ENCODE measurements around the gene NMRK2. TPM values are rescaled to one million over a fixed set of nuclear protein-coding genes. Genes with fewer than 3 reads are reported as not detected.
"Not testable (repeated sequence)": the region's sequence is repeated elsewhere in the genome, so short reads cannot be mapped to it uniquely, and the experiment has no call there.

The NMRK2 gene
- total and polyA plus RNA-seq, 9 donors = 146 to 369 (median 285) TPM

DNA sequence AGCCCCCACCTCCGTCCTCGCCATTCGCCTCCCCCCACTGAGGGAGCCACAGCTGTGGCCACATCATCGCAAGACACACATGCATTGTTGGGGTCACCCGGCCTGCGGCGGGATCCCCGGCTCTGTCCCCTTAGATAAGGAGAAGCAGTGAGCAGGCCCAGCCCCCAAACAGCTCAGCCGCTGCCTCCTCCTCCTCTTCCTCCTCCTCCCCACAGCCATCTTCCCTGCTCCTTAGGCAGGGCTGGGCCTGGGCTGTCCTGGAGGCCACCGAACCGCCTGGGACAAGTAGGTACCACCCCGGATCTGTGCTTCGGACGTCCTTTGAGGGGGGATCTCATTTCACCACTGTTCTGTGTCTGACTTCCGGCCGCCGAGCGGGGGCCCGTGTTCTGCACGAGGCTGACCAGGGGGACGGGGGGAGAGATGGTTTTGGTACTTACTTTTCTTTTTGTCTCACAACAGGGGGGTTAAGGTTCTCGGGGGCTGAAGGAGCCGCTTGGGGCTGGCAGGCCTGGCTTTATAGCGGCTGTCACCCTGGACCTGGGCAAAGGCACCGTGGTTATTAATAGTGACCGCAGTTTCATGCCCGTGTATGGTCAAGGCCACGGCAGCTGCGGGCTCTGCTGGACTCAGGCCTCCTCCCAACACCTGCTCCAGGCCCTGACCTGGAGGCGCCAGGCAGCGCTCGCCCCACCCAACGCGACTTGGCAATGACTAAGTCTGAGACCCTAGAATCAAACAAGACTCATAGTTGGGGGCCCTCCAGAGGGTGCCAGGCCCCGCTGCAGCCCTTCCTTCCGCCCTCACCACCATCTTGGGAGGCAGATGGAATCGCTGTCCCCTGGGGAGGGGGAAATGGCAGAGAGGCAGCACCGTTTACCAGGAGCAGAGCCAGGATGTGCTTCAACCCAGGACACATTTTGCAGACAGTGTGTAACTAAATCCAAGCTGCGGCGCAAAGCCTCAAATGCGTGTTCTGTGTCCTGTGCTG lies 18.3 kb downstream of the NMRK2 start:
- Histone ChIP-seq H3K4me1 (ENCODE audit: control insufficient read depth, insufficient read depth, low read length) (peaks cover 44% of the 10 kb centered on the region), H3K9me3 (replicated peaks; ENCODE audit: control insufficient read depth, low read depth, low read length) (no peaks in the 10 kb centered on the region), H3K4me3 (ENCODE audit: low read length) (peak overlapping the region; percentile 48), H3K27me3 (ENCODE audit: control insufficient read depth, insufficient read depth, low read length) (no peaks in the 10 kb centered on the region), H3K27ac (ENCODE audit: low read length) (peak overlapping the region; percentile 93), H3K36me3 (ENCODE audit: control insufficient read depth, insufficient read depth, low read length) (peaks cover 11% of the 10 kb centered on the region)
- DNase-seq = peak; percentile 86
- 46% methylated on average over 23 of the region's 41 CpGs for WGBS (ENCODE audit: insufficient coverage)

DNA sequence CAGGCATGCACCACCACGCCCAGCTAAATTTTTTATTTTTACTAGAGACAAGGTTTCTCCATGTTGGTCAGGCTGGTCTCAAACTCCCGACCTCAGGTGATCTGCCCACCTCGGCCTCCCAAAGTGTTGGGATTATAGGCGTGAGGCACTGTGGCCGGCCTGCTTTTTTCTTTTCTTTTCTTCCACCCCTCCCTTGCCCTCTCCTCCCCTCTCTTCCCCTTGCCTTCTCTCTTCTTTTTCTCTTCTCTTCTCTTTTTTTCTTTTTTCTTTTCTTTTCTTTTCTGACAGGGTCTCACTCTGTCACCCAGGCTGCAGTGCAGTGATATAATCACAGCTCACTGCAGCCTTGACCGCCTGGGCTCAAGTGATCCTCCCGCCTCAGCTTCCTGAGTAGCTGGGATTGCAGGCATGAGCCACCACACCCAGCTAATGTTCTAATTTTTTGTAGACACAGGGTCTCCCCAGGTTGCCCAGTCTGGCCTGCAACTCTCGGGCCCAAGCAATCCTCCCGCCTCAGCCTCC lies 19.9 kb downstream of the NMRK2 start:
- H3K4me1 ChIP-seq (ENCODE audit: control insufficient read depth, insufficient read depth, low read length) = peaks cover 44% of the 10 kb centered on the region
- H3K27me3 ChIP-seq (ENCODE audit: control insufficient read depth, insufficient read depth, low read length); H3K9me3 ChIP-seq (replicated peaks; ENCODE audit: control insufficient read depth, low read depth, low read length); H3K4me3 ChIP-seq (ENCODE audit: low read length); DNase-seq: not testable (repeated sequence)
- peak overlapping the region; percentile 93 for H3K27ac ChIP-seq (ENCODE audit: low read length)
- peaks cover 15% of the 10 kb centered on the region for H3K36me3 ChIP-seq (ENCODE audit: control insufficient read depth, insufficient read depth, low read length)
- 75% methylated on average over 8 of the region's 9 CpGs for whole genome bisulfite sequencing (ENCODE audit: insufficient coverage)

DNA sequence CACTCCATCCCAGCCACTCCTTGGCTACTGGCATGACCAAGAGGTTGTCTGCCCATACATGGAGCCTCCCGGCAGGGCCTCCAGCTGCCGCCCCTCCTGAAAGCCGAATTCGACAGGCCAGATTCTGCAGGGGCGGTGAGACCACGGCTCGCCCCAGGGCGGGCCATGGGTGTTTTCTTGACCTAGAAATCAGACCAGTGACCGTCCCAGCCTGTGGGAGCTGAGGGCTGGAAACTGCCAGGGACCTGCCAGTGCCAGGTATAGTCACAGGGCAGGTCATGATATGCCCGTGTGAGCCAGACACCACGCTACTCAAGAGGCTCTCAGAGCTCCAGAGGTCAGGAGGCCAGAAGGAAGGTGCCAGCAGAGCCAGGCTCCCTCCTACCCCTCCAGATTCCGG lies 21.2 kb downstream of the NMRK2 start:
- DNase-seq = no peak
- no peaks in the 10 kb centered on the region for H3K27me3 ChIP-seq (ENCODE audit: control insufficient read depth, insufficient read depth, low read length)
- H3K4me1 ChIP-seq (ENCODE audit: control insufficient read depth, insufficient read depth, low read length) = peaks cover 44% of the 10 kb centered on the region
- no peak overlapping the region for H3K4me3 ChIP-seq (ENCODE audit: low read length)
- peaks cover 28% of the 10 kb centered on the region for H3K36me3 ChIP-seq (ENCODE audit: control insufficient read depth, insufficient read depth, low read length)
- H3K27ac ChIP-seq (ENCODE audit: low read length) = peak overlapping the region; percentile 93
- 80% methylated on average over 9 of the region's 12 CpGs for WGBS (ENCODE audit: insufficient coverage)
- no peaks in the 10 kb centered on the region for H3K9me3 ChIP-seq (replicated peaks; ENCODE audit: control insufficient read depth, low read depth, low read length)

DNA sequence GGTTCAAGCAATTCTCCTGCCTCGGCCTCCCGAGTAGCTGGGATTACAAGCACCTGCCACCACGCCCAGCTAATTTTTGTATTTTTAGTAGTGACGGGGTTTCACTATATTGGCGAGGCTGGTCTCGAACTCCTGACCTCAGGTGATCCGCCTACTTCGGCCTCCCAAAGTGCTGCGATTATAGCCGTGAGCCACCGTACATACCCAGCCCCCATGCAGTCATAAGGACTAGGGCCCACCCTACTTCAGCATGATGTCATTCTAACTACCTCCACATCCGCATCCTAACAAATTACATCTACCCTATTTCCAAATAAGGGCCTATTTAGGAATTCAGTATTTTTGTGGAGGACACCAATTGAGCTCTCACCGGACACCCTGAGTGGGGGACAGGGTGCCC lies 22.4 kb downstream of the NMRK2 start:
- Histone ChIP-seq H3K27ac (ENCODE audit: low read length) (peak overlapping the region; percentile 93), H3K4me1 (ENCODE audit: control insufficient read depth, insufficient read depth, low read length) (peaks cover 37% of the 10 kb centered on the region), H3K36me3 (ENCODE audit: control insufficient read depth, insufficient read depth, low read length) (peaks cover 38% of the 10 kb centered on the region)
- not testable (repeated sequence) for H3K4me3 ChIP-seq (ENCODE audit: low read length); H3K9me3 ChIP-seq (replicated peaks; ENCODE audit: control insufficient read depth, low read depth, low read length); DNase-seq; H3K27me3 ChIP-seq (ENCODE audit: control insufficient read depth, insufficient read depth, low read length)
- 72% methylated on average over 7 of the region's 13 CpGs for WGBS (ENCODE audit: insufficient coverage)

DNA sequence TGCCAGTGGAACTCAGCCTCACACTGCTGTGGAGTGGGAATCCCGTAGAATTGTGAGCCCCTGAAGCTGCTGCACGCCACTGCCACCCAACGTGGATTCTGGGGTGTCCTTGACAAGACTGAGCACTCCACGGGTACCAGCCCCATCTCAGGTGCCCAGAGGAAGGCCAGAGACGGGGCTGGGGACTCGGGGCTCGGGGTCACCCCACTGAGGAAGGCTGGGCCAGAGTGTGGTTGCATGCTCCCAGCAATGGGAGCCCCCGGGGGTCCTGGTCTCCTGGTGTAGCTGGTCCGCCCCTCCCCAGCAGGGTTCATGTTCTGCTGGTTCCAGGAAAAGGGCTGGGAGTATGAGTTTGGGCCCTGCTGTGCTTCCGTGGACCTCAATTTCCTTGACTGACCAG lies 22.8 kb downstream of the NMRK2 start:
- Histone ChIP-seq H3K36me3 (ENCODE audit: control insufficient read depth, insufficient read depth, low read length) (peaks cover 42% of the 10 kb centered on the region), H3K27ac (ENCODE audit: low read length) (no peak overlapping the region)
- 85% methylated on average over 9 of the region's 10 CpGs for WGBS (ENCODE audit: insufficient coverage)

DNA sequence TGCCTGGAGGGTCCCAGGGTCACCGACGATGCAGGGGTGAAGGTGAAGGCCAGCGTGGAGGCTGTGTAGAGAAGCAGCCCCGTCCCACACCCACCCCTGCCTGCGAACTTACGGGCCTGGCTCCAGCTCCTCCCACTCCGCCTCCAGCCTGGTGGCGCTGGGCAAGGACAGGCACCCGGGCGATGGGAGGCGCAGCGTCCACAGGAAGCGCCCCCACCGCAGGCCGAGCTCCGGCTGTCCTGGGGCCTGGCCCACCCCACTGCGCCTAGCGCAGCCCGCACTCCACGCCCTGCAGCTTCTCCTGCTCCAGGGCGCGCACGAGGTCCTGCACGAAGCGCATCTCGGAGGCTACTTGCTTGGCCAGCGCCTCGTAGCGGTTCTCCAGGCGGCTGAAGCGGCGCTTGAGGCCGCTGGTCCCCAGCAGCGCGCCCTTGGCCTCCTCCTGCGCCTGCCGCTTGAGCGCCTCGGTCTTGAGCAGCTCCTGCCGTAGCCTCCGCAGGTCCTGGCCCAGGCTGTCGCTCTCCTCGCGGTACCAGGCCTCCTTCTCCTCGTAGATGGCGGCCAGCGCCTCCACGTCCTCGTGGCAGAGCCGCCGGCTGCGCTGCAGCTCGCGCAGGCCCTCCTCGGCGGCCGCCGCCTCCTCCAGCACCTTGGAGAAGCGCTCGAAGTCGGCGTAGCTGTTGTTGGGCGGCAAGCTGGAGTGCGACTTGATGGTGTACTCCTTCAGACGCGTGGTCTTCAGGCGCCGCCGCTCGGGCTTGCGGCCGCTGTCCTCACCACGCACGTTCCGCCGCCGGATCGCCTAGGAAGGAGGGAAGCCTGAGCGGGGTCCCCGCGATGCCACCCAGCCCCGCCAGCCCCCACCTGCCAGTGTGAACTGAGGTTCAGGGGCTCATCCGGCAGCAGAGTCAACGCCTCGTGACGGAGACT lies 26.2 kb downstream of the NMRK2 start:
- 95% methylated on average over 81 of the region's 86 CpGs for WGBS (ENCODE audit: insufficient coverage)
- DNase-seq = no peak
- no peaks in the 10 kb centered on the region for H3K27me3 ChIP-seq (ENCODE audit: control insufficient read depth, insufficient read depth, low read length)
- H3K9me3 ChIP-seq (replicated peaks; ENCODE audit: control insufficient read depth, low read depth, low read length) = no peaks in the 10 kb centered on the region
- H3K27ac ChIP-seq (ENCODE audit: low read length) = no peak overlapping the region
- H3K36me3 ChIP-seq (ENCODE audit: control insufficient read depth, insufficient read depth, low read length) = peaks cover 72% of the 10 kb centered on the region
- peaks cover 14% of the 10 kb centered on the region for H3K4me1 ChIP-seq (ENCODE audit: control insufficient read depth, insufficient read depth, low read length)
- H3K4me3 ChIP-seq (ENCODE audit: low read length) = no peak overlapping the region

More for the DNA sequence above, 22.8 kb downstream of the NMRK2 start:
- Histone ChIP-seq H3K9me3 (replicated peaks; ENCODE audit: control insufficient read depth, low read depth, low read length) (no peaks in the 10 kb centered on the region), H3K4me1 (ENCODE audit: control insufficient read depth, insufficient read depth, low read length) (peaks cover 33% of the 10 kb centered on the region), H3K4me3 (ENCODE audit: low read length) (no peak overlapping the region), H3K27me3 (ENCODE audit: control insufficient read depth, insufficient read depth, low read length) (no peaks in the 10 kb centered on the region)
- DNase-seq = no peak

DNA sequence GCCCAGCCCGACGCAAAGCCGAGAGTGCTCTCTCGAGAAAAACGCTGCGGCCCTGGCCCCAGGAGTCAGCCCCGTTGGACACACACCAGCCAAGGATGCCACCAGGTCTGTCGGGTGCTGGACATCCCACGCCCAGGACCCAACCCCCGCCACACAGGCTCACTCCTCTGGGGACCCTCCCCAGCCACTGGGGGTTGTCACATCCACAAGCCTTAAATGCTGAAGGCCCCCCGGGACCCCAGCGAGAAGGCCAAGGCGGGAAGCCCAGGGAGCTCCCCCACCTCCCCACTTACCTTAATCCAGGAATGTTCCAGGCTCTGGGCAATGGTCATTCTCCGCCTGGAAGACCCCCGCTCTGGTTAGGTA lies 26.9 kb downstream of the NMRK2 start:
- peaks cover 8% of the 10 kb centered on the region for H3K4me1 ChIP-seq (ENCODE audit: control insufficient read depth, insufficient read depth, low read length)
- DNase-seq = no peak
- H3K4me3 ChIP-seq (ENCODE audit: low read length) = no peak overlapping the region
- H3K27ac ChIP-seq (ENCODE audit: low read length) = no peak overlapping the region
- peaks cover 78% of the 10 kb centered on the region for H3K36me3 ChIP-seq (ENCODE audit: control insufficient read depth, insufficient read depth, low read length)
- H3K9me3 ChIP-seq (replicated peaks; ENCODE audit: control insufficient read depth, low read depth, low read length) = no peaks in the 10 kb centered on the region
- WGBS (ENCODE audit: insufficient coverage) = 90% methylated on average over 10 of the region's 15 CpGs
- no peaks in the 10 kb centered on the region for H3K27me3 ChIP-seq (ENCODE audit: control insufficient read depth, insufficient read depth, low read length)

DNA sequence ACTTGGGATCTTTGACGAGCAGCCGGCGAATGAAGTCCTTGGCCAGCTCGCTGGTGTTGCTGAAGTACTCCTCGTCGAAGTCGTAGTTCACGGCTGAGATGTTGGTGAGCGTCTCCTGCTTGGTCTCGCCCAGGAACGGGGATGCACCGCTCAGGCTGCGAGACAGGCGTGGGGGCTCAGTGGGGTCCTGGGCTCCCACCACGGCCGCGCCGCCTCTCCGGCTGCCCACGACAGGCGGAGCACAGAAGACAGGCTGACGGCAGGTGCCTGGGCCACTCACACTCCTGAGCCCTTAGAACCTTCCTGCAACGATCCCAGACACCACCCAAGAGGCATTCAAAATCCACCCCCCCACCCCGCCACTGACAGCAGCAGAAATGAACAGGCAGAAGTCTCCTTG lies 28.1 kb downstream of the NMRK2 start:
- DNase-seq = no peak
- peaks cover 85% of the 10 kb centered on the region for H3K36me3 ChIP-seq (ENCODE audit: control insufficient read depth, insufficient read depth, low read length)
- H3K4me3 ChIP-seq (ENCODE audit: low read length) = no peak overlapping the region
- no peaks in the 10 kb centered on the region for H3K27me3 ChIP-seq (ENCODE audit: control insufficient read depth, insufficient read depth, low read length)
- peaks cover 8% of the 10 kb centered on the region for H3K4me1 ChIP-seq (ENCODE audit: control insufficient read depth, insufficient read depth, low read length)
- whole genome bisulfite sequencing (ENCODE audit: insufficient coverage) = 91% methylated on average over 21 of the region's 24 CpGs
- H3K9me3 ChIP-seq (replicated peaks; ENCODE audit: control insufficient read depth, low read depth, low read length) = no peaks in the 10 kb centered on the region
- no peak overlapping the region for H3K27ac ChIP-seq (ENCODE audit: low read length)

DNA sequence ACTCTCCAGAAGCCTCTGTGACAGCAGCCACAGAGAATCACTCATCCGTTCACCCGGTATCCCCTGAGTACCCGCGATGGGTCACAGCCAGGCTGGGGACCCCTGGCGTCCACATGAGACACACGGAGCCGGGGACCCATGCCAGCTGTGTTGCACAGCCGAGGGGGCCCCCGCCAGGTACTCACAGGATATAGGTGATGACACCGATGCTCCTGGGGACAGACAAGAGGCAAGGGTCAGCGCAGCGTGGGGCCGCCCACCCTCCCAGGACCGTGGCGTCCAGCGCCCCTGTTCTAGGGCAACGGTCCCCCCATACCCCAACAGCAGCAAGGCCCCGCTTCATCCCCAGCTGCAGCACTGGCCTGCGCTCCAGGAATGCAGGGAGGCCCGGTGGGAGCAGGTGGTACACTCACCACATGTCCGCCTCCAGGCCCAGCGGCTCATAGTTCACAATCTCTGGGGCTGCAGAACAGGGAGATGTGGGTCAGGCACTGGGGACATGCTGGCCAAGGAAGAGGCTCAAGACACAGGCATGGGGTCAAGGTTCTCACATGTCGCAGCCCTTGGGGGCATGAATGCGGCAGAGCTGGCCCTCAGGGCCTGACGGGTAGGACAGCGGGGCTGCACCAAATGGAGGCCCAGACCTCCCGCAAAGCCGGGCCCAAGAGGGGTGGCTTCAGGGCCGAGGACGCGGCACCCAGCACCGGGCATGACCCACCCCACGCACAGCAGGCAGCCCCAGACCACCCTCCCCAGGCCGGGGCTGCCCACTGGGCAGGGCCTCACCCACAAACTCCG lies 30.8 kb downstream of the NMRK2 start:
- Histone ChIP-seq H3K36me3 (ENCODE audit: control insufficient read depth, insufficient read depth, low read length) (peaks cover 91% of the 10 kb centered on the region), H3K9me3 (replicated peaks; ENCODE audit: control insufficient read depth, low read depth, low read length) (no peaks in the 10 kb centered on the region), H3K4me3 (ENCODE audit: low read length) (no peak overlapping the region), H3K27ac (ENCODE audit: low read length) (peak overlapping the region; percentile 20), H3K4me1 (ENCODE audit: control insufficient read depth, insufficient read depth, low read length) (peaks cover 30% of the 10 kb centered on the region), H3K27me3 (ENCODE audit: control insufficient read depth, insufficient read depth, low read length) (no peaks in the 10 kb centered on the region)
- DNase-seq = no peak
- 89% methylated on average over 26 of the region's 35 CpGs for WGBS (ENCODE audit: insufficient coverage)
